Hematopoietic multipotent progenitor cell treated with erythropoietin and hydrocortisone succinate and interleukin-3 and kit ligand, for 8 days (in vitro differentiated cells): ENCODE data around the gene DSC2.
"Not testable (repeated sequence)": the region's sequence is repeated elsewhere in the genome, so short reads cannot be mapped to it uniquely, and the experiment has no call there.

ENCODE experiments used
- DNase-seq: peaks from one replicate; pipeline ENCODE4 v3.0.0-alpha.2; 2015

DSC2 gene

DNA sequence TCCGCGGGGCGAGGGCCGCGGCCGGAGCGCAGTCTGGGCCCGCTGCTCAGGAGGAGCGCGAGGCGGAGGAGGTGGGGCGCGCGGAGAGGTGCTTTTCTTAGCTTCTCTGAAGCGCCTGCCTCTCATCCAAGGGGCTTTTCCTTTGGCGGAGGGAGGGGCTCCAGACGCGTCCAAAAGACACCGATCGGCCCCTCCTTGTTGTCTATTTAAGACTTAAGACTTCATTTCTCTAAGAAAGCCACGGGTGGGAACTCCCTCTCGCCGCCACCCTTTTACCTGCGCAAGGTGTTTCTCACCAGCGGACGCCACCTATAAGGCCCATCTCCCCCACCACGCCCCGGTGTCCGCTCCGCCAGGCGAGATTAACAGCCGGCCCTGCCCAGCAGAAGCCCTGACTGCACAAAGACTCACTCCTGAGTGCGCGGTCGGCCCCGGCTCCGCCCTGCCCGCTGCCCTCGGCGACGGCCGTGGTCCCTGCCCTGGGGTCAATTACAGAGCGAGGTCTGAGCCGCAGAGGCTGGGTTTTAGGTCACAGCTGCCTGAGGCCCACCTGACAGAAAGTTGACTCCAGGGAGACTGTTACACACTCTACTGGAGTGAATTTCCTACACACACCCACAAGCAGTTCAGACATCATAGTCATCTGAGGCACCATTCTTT lies at the start of gene DSC2:
Gene DSC2, minus strand, starts transcription at position 397 of the 660 bp plus-strand sequence. CDS start 450 bp downstream, outside the sequence.
- no peak for DNase-seq

DNA sequence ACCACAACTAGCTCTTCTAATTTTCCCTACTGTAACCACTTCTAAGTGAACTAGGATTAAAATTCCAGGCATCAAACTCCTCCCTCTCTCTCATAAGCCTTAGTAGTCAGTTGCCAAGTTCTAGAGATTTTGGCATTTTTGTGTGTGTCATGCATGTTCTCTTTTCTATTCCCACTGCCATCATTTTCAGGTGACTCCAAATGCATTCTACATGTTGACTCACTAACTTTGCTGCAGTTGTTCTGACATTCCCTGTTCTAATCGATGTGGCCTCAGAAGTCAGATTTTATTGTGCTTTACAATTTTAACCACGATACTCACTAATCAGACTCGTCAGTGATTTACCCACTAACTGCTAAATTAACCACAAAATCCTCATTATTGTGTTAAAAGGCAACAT lies 47.1 kb upstream of the DSC2 start:
- DNase-seq, result no peak

DNA sequence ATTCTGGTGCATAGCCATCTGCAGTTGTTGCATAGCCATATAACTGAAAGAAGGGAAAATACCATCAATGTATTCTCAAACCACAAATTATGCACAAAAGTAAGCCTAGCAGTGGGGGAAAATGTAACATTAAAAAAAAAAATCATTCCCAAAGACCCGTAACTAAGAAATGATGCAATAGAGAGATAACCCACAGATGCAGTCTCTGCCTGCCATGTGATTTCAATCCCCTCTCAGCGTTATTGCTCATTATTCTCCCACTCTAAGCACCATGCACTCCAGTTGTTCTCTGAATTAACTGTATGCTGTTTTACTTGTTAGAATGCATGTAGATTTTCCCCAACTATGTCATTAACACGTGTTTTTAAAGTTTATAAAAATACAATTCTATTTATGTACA lies 46.4 kb upstream of the DSC2 start:
- DNase-seq, result no peak

DNA sequence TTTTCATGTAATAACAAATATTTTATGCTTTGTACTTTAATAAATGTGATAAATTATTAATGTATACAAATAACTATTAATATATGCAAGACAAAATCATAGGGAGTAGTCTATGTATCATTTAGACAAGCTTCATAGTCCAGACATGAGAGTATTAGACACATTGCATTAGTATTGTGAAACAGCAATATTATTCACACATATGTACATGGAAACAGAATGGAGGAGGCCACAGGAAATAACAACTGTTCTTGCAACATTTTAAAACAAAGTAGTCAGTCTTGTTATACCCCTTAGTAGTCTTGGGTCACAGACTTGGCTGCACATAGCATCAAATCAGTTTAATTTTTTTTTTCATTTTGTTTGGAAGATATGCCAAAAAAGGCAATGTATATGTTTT lies 44.6 kb upstream of the DSC2 start:
- DNase-seq, result no peak

DNA sequence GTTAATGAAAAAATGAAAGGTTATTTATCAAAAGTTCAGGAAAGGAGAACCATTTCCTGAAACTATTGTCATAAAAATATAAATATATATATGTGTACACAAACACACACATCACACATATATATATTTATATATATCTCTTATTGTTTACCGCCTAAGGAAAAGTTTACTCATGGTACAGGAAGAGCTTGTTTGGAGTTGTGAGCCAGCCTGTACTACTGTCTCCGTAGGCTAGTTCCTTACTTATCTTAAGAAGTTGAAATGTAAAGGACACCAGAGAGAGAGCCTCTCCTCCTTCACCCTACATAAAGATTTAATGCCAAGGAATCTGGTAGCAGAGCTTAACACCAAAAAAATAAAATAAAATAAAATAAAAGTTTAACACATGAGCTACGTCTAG lies 40.8 kb upstream of the DSC2 start:
- DNase-seq, result no peak

DNA sequence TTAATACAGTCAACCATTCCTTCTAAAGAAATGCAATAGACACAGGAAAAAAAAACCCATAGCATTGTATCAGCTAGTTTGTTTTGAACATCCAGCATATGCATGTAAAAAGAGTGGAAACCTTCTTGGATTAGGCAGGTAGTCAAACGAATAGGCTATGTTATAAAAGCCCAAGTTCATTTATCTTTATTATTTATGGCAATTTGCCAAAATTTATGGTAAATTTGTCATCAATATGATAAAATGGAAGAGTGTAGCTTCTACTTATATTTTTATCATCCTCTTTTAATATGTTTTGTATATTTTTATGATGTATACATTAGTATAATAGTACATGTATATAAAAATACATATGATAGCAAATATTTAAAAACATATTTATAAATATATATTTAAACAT lies 36.5 kb upstream of the DSC2 start:
- DNase-seq, result no peak

DNA sequence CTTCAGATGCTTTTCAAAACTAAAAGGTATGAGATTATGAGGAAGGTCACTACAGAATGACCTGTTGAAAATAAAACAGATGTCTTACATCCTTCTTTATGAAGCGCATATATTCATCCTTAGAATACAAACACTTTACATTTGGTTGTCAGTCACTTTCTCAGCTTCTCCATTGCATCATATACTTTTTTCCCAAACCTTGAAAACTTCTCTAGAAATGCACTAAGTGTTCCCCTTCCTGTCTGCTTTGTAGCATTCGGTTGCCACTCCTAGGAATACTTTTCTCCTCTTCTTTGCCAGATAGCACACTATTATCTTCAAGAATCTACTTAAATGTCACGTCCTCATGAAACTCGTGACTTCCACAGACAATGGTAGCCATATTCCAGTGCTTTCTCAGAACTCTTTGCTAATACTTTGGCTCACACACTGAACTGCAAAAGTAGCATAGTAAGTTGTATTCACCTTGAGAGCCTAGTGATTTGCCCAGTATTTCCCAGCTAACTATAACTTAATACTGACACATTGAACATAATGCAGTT lies 32.8 kb upstream of the DSC2 start:
- DNase-seq, result no peak

DNA sequence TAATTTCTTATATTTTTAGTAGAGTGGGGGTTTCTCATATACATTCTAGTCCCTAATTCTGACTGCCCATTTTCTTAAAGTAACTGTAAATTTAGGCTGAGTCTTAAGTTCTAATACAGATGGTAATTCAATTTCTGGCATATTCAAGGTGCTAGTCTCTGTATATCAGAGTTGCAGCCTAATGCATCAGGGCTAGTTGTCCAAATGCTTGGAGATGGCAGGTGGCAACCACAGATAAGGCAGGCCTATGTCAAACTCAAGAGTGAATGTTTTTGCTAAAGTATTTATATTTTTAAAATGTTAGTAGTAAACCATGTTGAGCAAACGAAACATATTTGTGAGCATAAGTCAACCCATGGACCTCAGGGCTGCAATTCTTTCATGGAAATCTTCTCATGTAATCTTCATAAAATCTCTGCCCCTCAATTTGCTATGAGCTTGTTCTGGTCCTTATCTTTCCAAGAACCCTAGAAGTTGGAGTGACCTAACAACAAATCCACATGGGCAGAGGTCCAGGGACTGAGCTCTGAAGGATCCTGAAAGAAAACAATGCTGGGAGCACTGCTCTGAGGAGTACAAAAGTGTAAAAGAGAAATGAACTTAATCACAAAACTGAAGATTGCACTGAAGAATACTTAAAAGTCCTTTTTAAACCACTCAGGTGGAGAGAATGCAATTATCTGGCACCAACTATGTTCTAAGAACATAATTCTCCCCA lies 27.3 kb upstream of the DSC2 start:
- DNase-seq, result no peak

DNA sequence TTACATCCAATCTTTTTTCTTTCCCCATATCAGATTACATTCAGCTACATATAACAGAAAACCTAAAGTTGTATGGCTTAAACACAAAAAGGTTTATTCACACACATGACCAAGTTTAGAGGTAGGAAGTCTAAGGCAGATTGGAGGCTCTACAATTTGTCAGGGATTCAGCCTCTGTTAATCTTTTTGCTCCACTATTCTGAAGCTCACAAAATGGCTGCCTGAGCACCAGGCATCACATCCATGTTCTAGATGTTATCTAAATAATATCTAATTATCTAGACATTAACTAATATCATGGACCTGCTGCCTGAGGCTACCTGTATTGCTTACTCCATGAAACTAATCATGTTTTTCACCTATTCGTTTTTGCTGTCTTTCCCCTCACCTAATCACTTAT lies 23.7 kb upstream of the DSC2 start:
- no peak for DNase-seq

DNA sequence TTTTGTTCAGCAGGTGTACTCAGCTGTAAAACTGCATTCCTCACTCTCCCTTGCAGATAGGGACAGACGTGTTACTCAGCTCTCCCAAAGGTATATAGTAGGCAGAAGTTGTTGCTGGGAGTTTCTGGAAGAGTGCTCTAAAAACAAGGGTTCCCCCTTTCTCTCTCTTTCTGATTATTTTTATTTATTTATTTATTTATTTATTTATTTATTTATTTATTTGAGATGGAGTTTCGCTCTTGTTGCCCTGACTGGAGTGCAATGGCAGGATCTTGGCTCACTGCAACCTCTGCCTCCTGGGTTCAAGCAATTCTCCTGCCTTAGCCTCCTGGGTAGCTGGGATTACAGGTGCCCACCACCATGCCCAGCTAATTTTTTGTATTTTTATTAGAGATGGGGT lies 20.9 kb upstream of the DSC2 start:
- not testable (repeated sequence) for DNase-seq

DNA sequence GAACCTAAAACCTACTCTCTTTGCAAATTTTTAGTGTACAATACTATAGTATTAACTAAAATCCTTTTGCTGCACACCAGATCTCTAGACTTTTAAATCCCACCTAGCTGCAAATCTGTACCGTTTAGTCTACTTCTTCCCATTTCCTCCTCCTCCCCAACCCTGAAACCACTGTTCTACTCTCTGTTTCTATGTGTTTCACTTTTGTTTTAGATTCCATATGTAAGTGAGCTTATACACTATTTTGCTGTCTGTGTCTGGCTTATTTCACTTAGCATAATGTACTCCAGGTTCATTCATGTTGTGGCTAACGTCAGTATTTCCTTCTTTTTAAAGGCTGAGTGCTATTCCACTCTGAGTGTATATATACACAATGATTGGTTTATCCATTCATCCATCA lies 18.4 kb upstream of the DSC2 start:
- DNase-seq, result no peak

DNA sequence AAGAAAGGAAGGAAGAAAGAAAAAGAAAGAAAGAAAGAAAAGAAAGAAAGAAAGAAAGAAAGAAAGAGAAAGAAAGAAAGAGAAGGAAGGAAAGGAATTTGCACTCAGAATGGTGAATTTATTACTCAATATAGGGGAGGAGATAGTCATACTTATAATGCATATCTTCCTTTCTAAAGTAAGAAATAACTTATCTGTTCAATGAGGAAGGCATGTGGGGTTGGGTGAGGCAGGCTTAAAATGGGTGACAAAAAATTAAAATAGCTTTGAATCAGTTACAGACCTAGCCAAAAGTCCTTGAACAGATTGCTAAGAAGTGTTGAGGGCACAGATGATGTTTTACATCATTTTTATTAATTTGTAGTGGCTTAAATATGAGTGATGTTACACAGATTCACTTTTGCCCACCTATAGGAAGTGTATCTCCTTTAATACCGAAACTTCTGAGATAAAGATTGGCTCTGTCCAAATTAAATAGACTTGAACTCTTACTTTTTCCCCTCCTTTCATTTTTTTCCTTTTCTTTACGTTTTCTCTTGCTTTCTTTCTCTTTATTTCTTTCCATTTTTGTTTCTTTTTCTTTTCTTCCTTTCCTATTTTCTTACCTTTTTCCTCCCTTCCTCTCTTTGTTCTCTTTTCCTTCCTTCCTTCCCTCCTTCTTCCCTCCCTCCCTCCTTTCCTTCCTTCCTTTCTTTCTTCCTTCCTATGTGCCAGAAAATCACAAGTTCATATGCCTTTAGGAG lies 14.8 kb upstream of the DSC2 start:
- no peak for DNase-seq

DNA sequence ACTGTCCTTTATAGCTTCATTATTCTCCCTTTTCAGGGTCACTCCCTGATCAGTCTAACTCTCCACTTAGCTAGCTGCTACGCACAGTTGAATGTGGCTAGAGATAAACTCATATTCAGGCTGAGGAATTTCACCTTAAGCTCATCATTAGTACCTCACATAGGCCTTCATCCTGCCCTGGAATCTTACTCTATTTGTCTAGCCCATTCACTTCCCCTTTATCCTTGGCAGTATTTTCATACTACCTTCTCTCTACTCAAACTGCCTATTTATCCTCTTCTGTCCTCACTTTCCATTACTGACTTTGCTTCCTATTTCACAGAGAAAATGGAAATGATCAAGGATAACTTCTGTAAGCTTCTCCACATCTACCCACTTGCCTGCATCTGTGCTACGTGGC lies 10.6 kb upstream of the DSC2 start:
- no peak for DNase-seq

DNA sequence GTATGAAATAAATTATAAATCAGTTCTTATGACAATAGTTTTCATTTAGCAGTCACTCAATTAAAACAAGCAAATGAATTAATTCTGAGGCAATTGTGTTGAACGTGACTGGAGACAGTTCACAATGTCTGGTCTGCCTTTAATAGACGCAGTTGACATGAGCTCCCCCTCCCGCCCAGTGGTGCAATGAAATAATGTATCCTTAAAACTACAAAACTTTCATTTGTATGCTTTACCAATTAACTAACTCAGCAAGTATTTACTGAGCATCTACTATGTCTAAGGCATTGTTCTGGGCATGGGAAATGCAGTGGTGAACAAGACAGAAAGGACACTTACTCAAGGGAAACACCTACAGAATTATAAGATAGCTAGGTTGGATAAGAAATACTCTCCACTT lies 3.5 kb upstream of the DSC2 start:
- DNase-seq, result no peak

DNA sequence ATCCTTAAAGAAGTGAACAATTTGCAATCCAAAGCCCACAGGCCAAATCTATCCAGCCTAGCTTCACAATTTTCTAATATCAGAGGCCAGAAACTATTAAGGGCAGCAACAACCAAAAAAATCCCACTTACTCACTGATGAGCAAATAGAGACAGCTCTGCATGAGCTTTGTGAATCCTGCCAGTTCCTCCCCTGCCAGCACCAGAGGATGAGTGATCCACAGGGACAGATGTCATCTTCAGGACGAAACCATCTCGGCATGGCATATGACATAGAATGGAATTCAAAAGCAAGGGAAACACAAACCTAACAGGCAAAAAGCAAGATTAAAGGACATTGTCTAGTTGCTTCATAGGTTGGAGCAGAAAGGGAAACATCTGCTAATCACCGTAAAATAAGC lies 2.2 kb upstream of the DSC2 start:
- DNase-seq, result no peak

DNA sequence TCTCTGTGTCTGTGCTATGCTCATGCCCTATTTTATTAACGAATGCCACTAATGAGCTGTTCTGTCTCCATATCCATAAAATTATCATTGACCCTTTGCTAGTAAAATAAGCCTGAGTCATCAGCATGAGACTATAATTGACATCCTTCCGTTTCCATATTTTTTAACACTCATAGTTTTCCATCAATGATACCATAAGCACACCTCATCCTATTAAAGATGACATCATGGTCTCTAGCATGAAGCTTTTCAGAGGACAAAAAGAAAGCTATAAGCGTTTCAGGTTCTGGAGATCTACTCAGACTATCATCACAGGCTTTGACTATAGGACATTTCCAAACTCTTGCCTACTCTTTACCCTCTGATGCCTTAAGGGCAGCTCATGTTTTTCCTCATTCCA lies 1.2 kb upstream of the DSC2 start:
- no peak for DNase-seq

DNA sequence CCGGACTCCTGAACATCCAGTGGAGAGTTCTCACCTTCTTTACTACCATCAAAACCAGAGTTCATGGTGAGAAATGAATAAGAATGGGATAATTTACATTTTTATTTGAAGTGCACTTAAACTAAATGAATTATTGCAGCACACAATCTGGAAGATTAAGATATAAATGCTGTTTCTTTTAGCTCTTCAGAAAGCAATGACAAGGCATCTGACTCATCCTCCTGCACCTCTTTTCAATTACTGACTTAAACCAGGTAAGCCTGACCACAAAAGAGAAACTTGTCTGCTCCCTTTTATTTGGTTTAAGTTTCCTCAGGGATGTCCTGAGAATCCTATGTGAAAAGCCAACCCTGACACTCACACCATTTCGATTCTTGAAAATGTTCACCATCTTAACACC lies 720 bp upstream of the DSC2 start:
- no peak for DNase-seq

DNA sequence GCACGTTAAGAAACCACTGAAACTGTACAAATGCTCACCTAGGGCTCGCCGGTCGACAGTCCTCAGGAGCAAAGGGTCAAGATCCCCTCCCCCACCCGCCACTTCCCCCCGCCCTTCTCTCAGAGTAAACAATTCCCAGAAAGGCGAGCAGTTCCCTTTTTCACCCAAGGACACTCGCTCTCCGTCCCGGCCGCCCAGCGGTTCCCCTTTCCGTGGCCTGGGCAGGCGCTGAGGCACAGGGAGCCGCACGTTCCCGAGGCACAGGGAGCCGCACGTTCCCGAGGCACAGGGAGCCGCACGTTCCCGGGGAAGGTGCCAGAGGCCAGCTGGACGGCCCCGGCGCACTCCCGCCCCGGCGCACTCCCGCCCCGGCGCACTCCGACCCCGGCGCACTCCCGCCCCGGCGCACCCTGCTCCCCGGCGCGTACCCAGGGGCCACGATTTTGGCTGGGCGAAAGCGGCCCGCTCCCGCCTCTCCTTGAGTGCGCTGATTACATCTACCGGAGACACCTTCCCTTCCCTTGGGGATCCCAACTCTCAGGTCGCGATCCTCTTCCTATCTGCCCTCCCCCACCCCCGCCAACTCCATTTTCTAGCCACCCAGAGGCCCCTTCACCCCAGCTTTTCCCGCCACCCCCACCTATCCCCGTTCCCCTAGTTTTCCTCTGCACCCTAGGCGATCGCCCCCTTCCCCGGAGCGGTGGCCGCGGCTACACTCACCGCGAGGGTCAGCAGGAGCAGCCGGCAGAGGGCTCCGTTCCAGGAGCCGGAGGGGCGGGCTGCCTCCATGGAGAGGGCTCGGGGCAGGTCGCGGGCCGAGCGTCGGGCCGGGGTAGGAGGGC lies 817 bp downstream of the DSC2 start:
- DNase-seq, result no peak

DNA sequence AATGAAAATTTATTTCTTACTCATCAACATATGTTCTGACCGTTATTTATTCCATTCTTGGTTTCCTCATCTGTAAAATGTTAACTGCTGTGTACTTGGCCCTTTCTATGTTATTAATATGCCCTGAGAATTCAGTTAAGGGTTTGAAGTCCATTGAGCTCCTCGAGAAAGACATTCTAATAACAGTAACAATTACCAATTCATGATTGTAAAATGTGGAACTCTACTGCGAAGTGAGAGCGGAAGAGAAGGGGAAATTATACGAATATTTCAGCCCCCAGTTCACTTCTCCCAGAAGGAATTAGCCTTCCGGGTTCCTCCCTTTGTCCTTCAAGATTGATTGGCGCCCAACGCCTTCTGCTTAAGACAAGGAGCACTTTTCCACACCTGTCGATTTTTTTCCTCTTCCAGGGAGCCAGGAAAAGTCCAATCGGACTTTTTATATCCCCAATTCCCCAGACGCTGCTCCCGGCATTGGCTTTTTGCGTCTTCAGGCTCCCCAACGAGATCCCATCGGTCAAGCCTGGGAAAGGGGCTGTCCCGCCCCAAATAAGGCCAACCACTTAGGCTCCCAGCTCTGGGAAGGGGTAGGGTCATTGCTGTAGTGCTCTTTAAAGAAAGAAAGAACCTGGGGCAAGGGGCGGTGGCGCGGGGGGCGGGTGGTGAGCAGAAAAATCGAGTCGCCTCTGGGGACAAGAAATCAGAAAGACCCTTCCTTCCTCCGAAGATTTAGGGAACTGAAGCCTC lies 1.6 kb downstream of the DSC2 start:
- DNase-seq, result no peak

DNA sequence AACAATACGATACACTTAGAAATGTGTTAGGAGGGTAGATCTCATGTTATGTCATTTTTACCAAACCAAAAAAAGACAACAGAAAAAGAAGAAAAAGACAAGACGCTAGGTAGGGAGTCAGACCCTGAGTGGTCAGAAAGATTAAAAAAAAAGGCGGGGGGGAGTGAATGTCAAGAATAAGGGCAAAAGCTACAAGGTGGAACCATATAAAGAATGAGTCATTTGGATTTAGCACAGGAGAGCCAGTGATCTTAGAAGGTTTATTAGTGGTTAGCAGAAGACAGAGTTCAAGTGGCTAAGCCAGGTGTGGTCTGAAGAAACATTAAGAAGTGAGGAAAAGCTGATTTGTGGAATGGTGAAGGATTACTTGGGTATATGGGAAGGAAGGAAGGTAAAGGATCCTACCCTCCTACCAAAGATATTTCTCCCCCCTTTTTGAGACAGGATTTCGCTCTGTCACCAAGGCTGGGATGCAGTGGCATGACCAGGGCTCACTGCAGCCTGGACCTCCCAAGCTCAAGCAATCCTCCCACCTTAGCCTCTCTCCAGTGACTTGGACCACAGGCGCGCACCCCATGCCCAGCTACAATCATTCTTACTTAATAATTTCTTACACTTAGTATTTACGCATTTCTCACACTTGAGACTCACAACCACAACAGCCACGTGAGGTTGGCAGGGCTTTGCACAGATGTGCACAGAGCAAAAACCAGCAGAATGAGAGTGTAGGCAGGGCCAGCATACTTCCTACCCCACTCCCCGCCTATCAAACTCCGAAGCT lies 2.6 kb downstream of the DSC2 start:
- DNase-seq, result no peak

DNA sequence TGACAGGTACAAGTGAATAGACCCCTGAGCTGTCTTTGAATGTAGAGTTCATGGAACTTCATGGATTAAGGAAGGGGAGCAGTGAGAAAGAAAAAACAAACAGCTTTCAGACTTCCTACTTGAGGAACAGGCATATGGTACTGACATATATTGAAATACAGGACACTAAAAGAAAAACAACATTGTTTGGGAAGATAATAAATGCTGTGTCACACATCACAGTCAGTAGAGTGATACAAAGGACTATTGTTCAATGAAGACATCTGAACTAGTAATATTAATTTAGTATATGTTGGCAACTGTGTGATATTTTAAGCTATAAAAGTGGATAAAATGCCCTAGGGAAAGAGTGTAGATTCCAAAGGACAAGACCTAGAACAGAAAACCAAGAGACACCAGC lies 3.3 kb downstream of the DSC2 start:
- DNase-seq, result no peak
